ENCODE results near the gene MRGPRX1.
"Not testable (repeated sequence)": the region's sequence is repeated elsewhere in the genome, so short reads cannot be mapped to it uniquely, and the experiment has no call there.

GRCh38 chr11:18891712-18892111 is 47.5 kb downstream of the MRGPRX1 start:
- TF ChIP-seq CTCF, POLR2A (IDR thresholded peaks at IDR 0.05): not testable (repeated sequence)
